HG02885 (cell line): ENCODE results near the gene TRAPPC10.

Source experiments
- ATAC-seq: cut with Tn5 transposase; IDR thresholded peaks from one replicate; pipeline ENCODE4 v1.9.1; 2021; ENCODE audit warnings: mild to moderate bottlenecking; ENCODE audit not compliant: unreplicated experiment, poor library complexity

TRAPPC10 gene

GRCh38 chr21:44058981-44059380 lies 46.9 kb downstream of the TRAPPC10 start:
- no peak for ATAC-seq

DNA sequence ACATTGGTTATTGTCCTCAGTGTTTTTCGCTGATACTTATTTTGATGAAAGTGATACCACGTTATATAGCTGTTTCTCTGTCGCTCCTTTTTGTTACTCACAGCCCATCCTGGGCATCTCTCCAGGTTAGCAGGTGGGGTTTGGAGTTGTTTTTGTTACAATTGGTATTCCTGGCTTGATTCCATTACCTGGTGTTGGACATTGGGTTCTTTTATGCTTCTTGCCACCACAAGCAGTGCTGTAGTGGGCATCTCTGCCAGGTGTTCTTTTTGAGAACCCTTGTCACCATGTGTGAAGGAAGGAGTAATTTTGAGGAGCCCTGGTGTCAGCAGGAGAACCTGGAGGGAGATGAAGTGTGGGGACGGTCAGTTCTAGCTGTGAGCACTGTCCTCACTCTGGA lies 47.6 kb downstream of the TRAPPC10 start:
- ATAC-seq = no peak

DNA sequence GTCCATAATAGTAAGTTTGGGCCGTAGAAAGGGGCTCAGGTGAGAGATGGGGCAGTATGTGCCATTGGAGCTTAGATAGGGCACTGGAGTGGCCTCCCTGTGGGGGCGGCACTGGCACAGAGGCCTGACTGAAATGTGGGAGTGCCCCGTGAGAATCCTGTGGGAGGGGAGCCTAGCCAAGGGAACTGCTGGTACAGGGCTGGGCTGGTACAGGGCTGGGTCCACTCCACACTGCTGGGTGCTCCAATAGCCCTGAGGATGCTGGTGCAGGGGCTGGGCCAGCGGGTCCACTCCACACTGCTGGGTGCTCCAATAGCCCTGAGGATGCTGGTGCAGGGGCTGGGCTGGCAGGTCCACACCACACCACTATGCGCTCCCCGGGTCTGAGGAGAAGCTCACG lies 50.3 kb downstream of the TRAPPC10 start:
- no peak for ATAC-seq

DNA sequence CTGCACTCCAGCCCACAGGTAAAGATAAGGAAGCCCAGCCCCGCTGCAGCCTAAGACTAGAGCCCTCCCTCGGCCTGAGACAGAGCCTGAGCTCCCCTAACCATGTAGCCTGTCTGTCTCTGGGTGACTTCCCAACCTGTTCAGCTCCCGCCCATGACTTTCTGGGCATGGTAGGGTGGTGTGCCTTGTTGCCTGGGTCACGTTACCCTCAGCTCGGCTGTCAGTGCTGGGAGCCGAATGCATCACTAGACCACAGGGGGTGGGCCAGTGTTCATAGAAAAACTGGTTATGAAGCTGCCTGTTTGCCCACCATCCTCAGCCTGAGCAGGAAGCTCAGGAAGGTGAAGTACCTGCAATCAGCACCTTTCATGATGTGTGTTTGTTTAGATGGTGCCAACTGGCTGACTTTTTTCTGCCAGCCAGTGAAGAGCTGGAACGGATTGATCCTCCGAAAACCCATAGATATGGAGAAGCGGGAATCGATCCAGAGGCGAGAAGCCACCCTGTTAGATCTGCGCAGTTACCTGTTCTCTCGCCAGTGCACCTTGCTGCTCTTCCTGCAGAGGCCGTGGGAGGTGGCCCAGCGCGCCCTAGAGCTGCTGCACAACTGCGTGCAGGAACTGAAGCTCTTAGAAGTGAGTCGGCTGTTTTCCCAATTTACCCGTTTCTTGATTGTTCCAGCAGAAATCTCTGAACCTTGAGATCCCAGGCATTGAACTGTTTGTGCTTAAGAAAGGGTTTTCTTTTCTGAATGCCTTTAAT lies 51.2 kb downstream of the TRAPPC10 start:
- ATAC-seq = no peak

GRCh38 chr21:44064852-44065403 lies 52.8 kb downstream of the TRAPPC10 start:
- no peak for ATAC-seq

- ATAC-seq = peak; percentile 56
Observed at GRCh38 chr21:44065428-44065827, 53.3 kb downstream of the TRAPPC10 start.

DNA sequence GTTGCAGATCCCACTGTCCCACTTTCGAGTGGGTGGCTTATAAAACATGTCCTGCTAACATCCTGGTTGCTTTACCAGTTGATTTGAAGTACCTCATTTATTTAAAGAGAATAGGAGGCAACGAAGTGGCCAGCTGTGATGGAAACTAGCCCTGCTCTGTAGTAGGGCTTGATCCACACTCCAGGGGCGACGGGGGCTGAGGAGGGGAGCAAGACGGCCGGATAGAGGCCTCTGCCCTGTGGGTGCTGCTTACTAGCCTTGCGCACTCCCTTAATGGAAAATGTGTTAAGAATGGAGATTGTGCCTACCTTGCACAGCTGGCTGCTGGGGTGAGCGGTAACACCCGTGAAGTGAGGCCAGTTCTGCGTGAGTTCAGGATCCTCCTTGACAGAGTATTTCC lies 54.0 kb downstream of the TRAPPC10 start:
- ATAC-seq = no peak

DNA sequence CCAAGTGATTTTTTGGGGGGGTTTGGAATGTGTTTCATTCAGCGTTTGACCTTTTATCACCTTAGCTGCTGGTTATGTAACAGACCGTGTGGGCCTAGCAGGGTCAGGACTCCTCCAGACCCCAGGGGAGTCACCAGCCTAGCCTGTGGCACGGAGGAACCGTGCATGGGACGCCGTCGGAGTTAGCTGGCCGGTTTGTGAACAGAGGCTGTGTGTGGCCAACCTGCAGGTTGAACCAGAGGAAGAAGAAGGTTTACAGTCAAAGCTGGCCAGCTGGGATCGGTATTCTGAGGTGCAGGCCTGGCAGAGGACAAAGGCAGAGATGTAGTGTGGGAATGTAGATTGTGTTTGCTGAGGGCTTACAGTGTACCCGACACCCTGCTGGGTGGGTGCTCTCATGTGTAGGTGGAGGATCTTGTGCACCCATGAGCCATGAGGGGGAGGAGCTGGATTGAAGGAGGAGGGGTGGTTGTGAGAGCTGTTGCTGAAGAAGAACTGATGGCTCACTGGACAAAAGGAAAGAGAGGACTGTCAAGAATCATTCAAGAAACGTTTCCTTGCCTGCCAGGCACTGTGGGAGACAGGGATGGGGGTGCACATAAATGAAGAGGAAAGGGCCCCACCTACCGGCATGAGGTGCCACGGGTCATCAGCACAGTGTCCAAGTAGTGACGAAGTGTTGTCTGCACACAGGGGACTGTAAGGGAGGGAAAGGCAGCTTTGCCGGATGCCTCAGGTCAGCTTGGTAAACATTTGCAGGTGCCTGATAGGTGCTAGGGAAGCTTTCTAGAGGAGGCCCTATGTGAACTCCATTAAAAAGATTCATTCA lies 55.1 kb downstream of the TRAPPC10 start:
- ATAC-seq = no peak

- ATAC-seq = no peak
Observed at GRCh38 chr21:44070391-44070790, 58.3 kb downstream of the TRAPPC10 start.

GRCh38 chr21:44071359-44072104 lies 59.4 kb downstream of the TRAPPC10 start:
- no peak for ATAC-seq

DNA sequence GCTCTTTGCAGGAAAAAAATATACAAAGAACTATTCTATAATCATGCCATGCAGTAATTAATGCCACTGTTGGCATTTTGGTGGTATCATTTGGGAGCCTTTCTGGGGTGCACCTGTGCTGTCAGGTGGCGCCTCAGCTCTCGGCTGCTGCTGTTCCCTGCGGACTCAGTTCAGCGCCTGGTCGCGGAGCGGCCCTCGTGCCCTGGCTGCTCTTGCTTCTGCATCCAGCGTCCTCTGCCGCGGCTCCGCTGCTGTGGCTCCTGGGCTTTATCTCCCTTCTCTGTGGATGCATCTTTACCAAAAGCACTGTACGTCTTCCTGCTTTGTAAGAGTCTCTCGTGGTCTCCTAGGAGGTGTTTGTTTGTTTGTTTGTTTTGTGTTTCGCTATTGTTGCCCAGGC lies 60.0 kb downstream of the TRAPPC10 start:
- ATAC-seq = no peak

DNA sequence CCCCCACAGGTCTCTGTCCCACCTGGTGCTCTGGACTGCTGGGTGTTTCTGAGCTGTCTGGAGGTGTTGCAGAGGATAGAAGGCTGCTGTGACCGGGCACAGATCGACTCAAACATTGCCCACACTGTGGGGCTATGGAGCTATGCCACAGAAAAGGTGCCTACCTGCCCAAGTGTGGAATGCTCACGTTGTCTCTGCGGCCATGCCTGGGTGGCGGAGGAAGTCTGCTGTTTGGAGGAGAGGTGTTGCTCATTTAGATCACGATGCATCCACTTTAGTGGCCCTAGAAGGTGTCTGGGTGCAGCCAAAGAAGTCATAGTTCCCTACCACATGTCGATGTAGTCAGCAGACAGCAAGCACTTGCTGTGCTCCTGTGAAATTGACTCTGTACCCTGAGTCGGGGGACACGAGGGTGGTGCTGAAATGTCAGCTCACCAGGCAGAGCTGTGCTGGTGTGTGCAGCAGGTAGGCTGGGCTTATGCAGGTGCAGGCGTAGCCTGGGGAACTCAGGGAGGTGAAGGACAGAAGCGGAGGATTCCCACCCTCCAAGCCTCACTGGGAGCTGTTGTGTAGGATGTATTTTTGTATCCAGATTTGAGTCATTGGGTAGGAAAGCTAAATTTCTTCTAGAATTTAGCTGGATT lies 62.3 kb downstream of the TRAPPC10 start:
- ATAC-seq = no peak

DNA sequence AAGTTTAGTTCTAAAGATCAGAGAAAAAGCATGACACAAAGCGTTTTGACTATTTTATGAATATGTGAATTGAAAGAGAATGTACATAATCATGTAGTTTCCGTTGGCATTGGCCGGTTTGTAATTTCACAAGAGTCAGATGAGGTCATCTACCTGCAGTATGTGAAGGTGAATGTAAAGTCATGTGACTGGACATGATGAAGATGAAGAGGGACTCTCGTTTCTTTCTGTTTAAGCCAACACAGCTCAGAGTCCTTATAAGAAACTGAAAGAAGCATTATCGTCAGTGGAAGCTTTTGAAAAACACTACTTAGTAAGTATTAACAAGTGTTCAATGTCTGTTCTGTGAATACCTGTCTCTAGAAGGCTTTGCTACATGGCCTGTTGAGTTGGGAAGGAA lies 64.2 kb downstream of the TRAPPC10 start:
- ATAC-seq = no peak

DNA sequence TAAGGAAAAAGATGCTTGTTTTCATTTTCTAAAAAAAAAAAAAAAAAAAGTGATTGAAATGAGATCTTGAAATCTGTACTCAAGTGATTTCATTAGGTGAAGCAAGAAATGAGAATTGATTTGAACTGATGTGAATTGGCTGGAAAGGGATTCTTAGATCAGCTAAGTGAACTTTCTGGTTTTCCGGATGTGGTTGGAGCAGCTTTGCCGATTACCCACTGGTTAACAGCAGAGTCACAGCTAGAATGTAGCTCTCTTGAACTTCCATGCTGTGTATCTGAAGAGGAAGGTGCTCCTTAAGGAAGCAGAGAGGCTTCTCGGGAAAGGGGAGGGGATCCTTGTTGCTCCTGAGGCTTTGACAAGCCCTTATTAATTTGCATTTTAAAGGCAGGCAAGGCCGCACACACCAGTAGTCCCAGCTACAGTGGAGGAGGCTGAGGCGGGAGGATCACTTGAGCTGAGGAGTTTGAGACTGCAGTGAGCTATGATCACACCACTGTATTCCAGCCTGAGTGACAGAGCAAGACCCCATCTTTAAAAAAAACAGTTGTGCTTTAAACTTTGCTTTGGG lies 66.4 kb downstream of the TRAPPC10 start:
- no peak for ATAC-seq

GRCh38 chr21:44079446-44079845 lies 67.3 kb downstream of the TRAPPC10 start:
- no peak for ATAC-seq

GRCh38 chr21:44079846-44080245 lies 67.7 kb downstream of the TRAPPC10 start:
- no peak for ATAC-seq

- no peak for ATAC-seq
Observed at GRCh38 chr21:44082648-44083440, 70.7 kb downstream of the TRAPPC10 start.

DNA sequence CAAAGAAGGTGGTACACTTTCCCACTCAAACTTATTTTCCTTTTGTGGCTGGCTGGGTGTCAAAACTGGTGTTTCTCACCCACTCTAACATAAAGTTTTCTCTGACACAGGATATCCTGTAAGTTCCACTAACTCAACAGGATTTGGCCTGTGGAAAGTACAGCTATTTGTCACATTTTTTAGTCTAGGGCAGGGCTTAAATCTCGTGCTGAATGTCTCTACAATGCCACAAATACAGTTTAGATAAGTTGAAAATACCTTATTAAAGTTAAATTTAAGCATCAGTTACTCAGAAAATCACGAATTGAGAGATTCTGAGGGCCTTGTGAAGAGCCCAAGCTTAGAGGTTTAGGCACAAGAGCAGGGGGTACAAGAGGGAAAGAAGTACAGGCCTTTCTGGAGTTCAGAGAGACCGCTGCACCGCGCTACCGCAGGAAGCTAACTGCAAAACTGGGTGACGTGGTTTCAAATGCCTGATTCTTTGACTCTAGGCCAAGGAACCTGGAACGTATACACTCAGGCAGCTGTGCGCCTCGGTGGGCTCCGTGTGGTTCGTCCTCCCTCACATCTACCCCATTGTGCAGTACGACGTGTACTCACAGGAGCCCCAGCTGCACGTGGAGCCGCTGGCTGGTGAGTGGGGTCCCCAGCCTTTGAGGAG lies 71.7 kb downstream of the TRAPPC10 start:
- ATAC-seq = no peak
